Mesendoderm (in vitro differentiated cells): ENCODE results near the gene CDH10. TPM values are rescaled to one million over a fixed set of nuclear protein-coding genes. Genes with fewer than 3 reads are reported as not detected.

Source experiments
- DNase-seq: peaks from one replicate; pipeline ENCODE4 v3.0.0; 2013
- H2AK5ac ChIP-seq: 2 replicates; pipeline ENCODE4 v1.6.1; 2013; ENCODE audit warnings: low read length, inconsistent platforms
- H2BK120ac ChIP-seq: 2 replicates; pipeline ENCODE4 v1.6.1; 2013; ENCODE audit warnings: low read depth, mild to moderate bottlenecking, low read length, moderate library complexity, mixed read lengths
- H2BK15ac ChIP-seq: replicated peaks from 2 replicates; pipeline ENCODE4 v1.6.1; 2013; ENCODE audit warnings: low read depth, mild to moderate bottlenecking, moderate library complexity
- H2BK5ac ChIP-seq: 2 replicates; pipeline ENCODE4 v1.6.1; 2013; ENCODE audit warnings: low read length, inconsistent platforms
- H3K18ac ChIP-seq: 2 replicates; pipeline ENCODE4 v1.6.1; 2013; ENCODE audit warnings: mild to moderate bottlenecking, low read length, mixed read lengths
- H3K23ac ChIP-seq: one replicate; pipeline ENCODE4 v1.6.1; 2013; ENCODE audit warnings: low read length
- H3K27ac ChIP-seq: 2 replicates; pipeline ENCODE4 v1.5.1; 2013; ENCODE audit warnings: low read depth, mild to moderate bottlenecking, inconsistent platforms, low read length, moderate library complexity
- H3K27me3 ChIP-seq: 2 replicates; pipeline ENCODE4 v1.6.1; 2013; ENCODE audit warnings: low read length, control low read depth, mild to moderate bottlenecking, inconsistent platforms; ENCODE audit not compliant: insufficient read depth, poor library complexity
- H3K36me3 ChIP-seq: 2 replicates; pipeline ENCODE4 v1.6.1; 2013; ENCODE audit warnings: low read length, inconsistent platforms; ENCODE audit not compliant: control insufficient read depth, insufficient read depth
- H3K4ac ChIP-seq: one replicate; pipeline ENCODE4 v1.6.1; 2013; ENCODE audit warnings: low read depth, mild to moderate bottlenecking, low read length, moderate library complexity
- H3K4me1 ChIP-seq: 2 replicates; pipeline ENCODE4 v1.6.1; 2013; ENCODE audit warnings: low read depth, low read length, inconsistent platforms; ENCODE audit not compliant: control insufficient read depth
- H3K4me2 ChIP-seq: 2 replicates; pipeline ENCODE4 v1.6.1; 2013; ENCODE audit warnings: low read length
- H3K4me3 ChIP-seq: 2 replicates; pipeline ENCODE4 v1.5.1; 2013; ENCODE audit warnings: mild to moderate bottlenecking, low read length
- H3K56ac ChIP-seq: one replicate; pipeline ENCODE4 v1.6.1; 2013; ENCODE audit warnings: low read length
- H3K79me1 ChIP-seq: 2 replicates; pipeline ENCODE4 v1.6.1; 2013; ENCODE audit warnings: low read length, inconsistent platforms
- H3K79me2 ChIP-seq: 2 replicates; pipeline ENCODE4 v1.6.1; 2013; ENCODE audit warnings: mild to moderate bottlenecking, low read length; ENCODE audit not compliant: control insufficient read depth, insufficient read depth
- H3K9ac ChIP-seq: 2 replicates; pipeline ENCODE4 v1.6.1; 2013; ENCODE audit warnings: low read length, inconsistent platforms
- H4K5ac ChIP-seq: one replicate; pipeline ENCODE4 v1.6.1; 2013; ENCODE audit warnings: low read length
- H4K8ac ChIP-seq: one replicate; pipeline ENCODE4 v1.6.1; 2013; ENCODE audit warnings: low read depth, mild to moderate bottlenecking, control low read depth, low read length, moderate library complexity
- WGBS: extraction: QIAGEN DNeasy Blood & Tissue Kit; methylation state at CpG from one replicate; pipeline ENCODE4 v1.1.7; 2013; ENCODE audit warnings: low lambda C conversion rate, missing lambda C conversion rate; ENCODE audit not compliant: insufficient coverage; ENCODE audit errors: extremely low coverage; 5-methylcytosine and 5-hydroxymethylcytosine counted together
- polyA plus RNA-seq, 2 experiments: library from polyadenylated mRNA; stranded (reverse); fragments of 200-250 nt; gene quantifications; one replicate each; pipeline ENCODE4 v1.2.3, GENCODE V29; 2013

CDH10 gene
- polyA plus RNA-seq (2013, experiment 1 of 2): 0.31 TPM
- 0.24 TPM for polyA plus RNA-seq (2013, experiment 2 of 2)

DNA sequence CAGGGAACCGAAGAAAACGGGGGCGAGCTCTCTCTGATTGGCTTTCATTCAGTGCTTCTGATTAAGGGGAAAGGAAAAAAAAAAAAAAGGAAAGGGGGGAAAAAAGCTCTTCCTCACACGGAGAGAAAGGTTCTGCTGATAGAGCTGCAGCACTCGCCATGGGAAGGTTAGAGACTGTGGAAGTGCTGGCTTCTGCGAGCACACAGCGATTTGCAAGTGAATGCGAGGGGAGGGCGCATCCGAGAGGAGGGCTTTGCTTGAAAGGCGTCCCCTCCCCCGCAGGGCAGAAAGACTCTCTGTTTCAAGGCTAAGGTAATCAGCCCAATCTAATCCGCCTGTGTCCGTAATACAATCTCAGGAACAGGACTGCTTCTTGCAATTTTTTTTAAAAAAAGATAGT, at the start of gene CDH10:
Gene CDH10 (minus strand): TSS at position 218 of the 400 bp plus-strand sequence. CDS start 51,488 bp downstream, outside the sequence.
- H3K4me2 ChIP-seq: peak within 1 kb of the TSS; percentile 49
- no peaks in the 10 kb centered on the region for H3K36me3 ChIP-seq
- H3K56ac ChIP-seq: no peak within 1 kb of the TSS
- H3K4me1 ChIP-seq: no peaks in the 10 kb centered on the region
- no peak within 1 kb of the TSS for H2AK5ac ChIP-seq
- H3K4ac ChIP-seq: no peak within 1 kb of the TSS
- H3K79me2 ChIP-seq: no peaks in the 10 kb centered on the region
- DNase-seq: peak; percentile 98
- H3K9ac ChIP-seq: peak within 1 kb of the TSS; percentile 42
- H2BK5ac ChIP-seq: no peak within 1 kb of the TSS
- no peak within 1 kb of the TSS for H4K5ac ChIP-seq
- H3K23ac ChIP-seq: no peak within 1 kb of the TSS
- H3K18ac ChIP-seq: no peak within 1 kb of the TSS
- no peaks in the 10 kb centered on the region for H3K27me3 ChIP-seq
- WGBS: no CpG with 5 or more reads among the region's 14 CpGs
- H3K27ac ChIP-seq: no peak within 1 kb of the TSS
- H3K79me1 ChIP-seq: no peaks in the 10 kb centered on the region
- no peak within 1 kb of the TSS for H4K8ac ChIP-seq
- H2BK15ac ChIP-seq: peak within 1 kb of the TSS; percentile 19
- H2BK120ac ChIP-seq: no peak within 1 kb of the TSS
- H3K4me3 ChIP-seq: no peak within 1 kb of the TSS

DNA sequence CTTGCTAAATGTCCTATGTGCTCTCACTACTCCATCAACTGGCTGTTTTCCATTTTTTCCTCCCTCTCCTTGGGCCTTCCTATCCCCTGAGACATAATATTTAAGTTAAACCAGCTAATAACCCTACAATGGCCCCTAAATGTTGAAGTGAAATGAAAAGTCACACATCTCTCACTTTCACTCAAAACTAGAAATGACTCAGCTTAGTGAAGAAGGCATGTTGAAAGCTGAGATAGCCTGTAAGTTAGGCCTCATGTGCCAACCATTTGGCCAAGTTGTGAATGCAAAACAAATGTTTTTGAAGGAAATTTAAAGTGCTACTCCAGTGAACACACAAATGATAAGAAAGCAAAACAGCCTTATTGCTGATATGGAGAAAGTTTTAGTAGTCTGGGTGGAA, 48.8 kb upstream of the CDH10 start:
- Histone ChIP-seq H3K27ac (no peak overlapping the region), H3K56ac (no peak overlapping the region), H3K79me1 (no peaks in the 10 kb centered on the region), H3K23ac (no peak overlapping the region), H3K4ac (no peak overlapping the region), H4K8ac (no peak overlapping the region), H3K79me2 (no peaks in the 10 kb centered on the region), H3K18ac (no peak overlapping the region), H3K4me2 (no peak overlapping the region), H3K27me3 (no peaks in the 10 kb centered on the region), H2BK120ac (no peak overlapping the region), H3K4me1 (no peaks in the 10 kb centered on the region), H3K9ac (no peak overlapping the region), H3K4me3 (no peak overlapping the region), H2AK5ac (no peak overlapping the region), H4K5ac (no peak overlapping the region), H2BK5ac (no peak overlapping the region), H3K36me3 (no peaks in the 10 kb centered on the region), H2BK15ac (no peak overlapping the region)
- DNase-seq: no peak

DNA sequence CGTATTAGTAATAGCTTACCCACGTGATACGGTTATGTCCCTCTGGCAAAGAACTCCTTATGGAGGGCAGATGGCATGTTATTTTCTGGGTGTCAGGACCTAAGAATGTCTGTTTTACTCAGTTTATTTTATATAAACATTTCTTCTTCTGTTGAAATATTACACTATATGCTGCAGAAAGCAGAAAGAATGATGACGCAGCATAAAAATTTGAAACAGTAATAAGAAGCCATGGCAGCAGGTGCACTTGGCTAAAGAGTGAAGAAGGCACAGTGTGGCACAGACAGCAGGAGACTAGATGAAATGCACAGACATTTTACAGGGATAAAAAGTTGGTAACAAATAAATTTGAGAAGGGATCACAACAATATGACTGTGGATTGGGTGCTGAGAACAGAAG, 46.3 kb upstream of the CDH10 start:
- no peak for DNase-seq
- no peaks in the 10 kb centered on the region for H3K27me3 ChIP-seq
- H2AK5ac ChIP-seq: no peak overlapping the region
- H3K79me2 ChIP-seq: no peaks in the 10 kb centered on the region
- no peak overlapping the region for H3K4ac ChIP-seq
- WGBS: no CpG with 5 or more reads among the region's 4 CpGs
- no peak overlapping the region for H4K8ac ChIP-seq
- no peak overlapping the region for H2BK120ac ChIP-seq
- H3K79me1 ChIP-seq: no peaks in the 10 kb centered on the region
- no peaks in the 10 kb centered on the region for H3K36me3 ChIP-seq
- no peaks in the 10 kb centered on the region for H3K4me1 ChIP-seq
- no peak overlapping the region for H3K4me3 ChIP-seq
- H2BK5ac ChIP-seq: no peak overlapping the region
- H3K18ac ChIP-seq: no peak overlapping the region
- no peak overlapping the region for H3K4me2 ChIP-seq
- H2BK15ac ChIP-seq: no peak overlapping the region
- no peak overlapping the region for H3K23ac ChIP-seq
- no peak overlapping the region for H3K27ac ChIP-seq
- no peak overlapping the region for H3K9ac ChIP-seq
- H3K56ac ChIP-seq: no peak overlapping the region
- no peak overlapping the region for H4K5ac ChIP-seq

DNA sequence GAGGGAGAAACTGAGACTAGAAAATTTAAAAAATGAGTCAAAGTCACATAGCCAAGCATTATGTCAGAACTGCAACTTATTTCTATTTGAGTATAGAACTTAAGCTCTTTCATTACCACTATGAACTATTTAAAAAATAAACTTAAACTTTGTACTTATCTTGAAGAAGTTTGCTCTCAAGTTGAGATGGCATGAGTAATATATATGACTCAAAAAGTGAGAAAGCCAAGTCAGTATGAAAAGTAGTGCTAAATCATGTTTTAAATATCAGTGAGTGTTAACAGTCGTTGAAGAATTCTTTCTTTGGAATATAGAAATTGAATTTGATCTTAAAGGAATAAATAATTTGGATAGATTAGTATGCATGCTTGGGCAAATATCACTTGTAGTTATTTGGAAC, 36.3 kb upstream of the CDH10 start:
- Histone ChIP-seq H3K9ac (no peak overlapping the region), H2BK120ac (no peak overlapping the region), H3K36me3 (no peaks in the 10 kb centered on the region), H3K79me1 (no peaks in the 10 kb centered on the region), H4K8ac (no peak overlapping the region), H3K4me2 (no peak overlapping the region), H3K4me3 (no peak overlapping the region), H2AK5ac (no peak overlapping the region), H3K27ac (no peak overlapping the region), H3K4me1 (no peaks in the 10 kb centered on the region), H3K79me2 (no peaks in the 10 kb centered on the region), H3K4ac (no peak overlapping the region), H3K27me3 (no peaks in the 10 kb centered on the region), H3K56ac (no peak overlapping the region), H3K23ac (no peak overlapping the region), H3K18ac (no peak overlapping the region), H2BK5ac (no peak overlapping the region), H2BK15ac (no peak overlapping the region), H4K5ac (no peak overlapping the region)
- no peak for DNase-seq
- WGBS: no CpG with 5 or more reads among the region's 1 CpG

DNA sequence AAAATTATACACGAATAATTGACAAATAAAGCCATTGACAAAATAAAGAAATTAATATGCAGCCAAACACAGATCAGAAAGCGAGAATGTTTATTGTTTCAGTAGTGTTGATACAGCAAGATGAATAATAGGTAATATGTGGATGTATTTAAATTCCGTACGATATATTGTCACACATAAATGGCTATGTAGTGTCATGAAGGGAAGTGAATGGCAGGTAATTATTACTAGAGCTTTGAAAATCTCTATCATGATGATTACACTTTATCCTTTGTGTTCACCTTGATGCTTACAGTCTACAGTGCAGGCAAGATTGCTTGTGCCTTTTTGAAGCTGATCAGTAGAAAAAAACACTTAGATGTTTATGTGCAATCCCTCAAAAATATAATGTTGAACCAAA, 23.3 kb upstream of the CDH10 start:
- no peak overlapping the region for H3K18ac ChIP-seq
- no peak overlapping the region for H3K23ac ChIP-seq
- H3K27ac ChIP-seq: no peak overlapping the region
- no peak overlapping the region for H3K4me3 ChIP-seq
- no peak for DNase-seq
- no peak overlapping the region for H3K56ac ChIP-seq
- no peak overlapping the region for H2BK5ac ChIP-seq
- H3K27me3 ChIP-seq: no peaks in the 10 kb centered on the region
- no peaks in the 10 kb centered on the region for H3K79me1 ChIP-seq
- H2AK5ac ChIP-seq: no peak overlapping the region
- no peak overlapping the region for H2BK120ac ChIP-seq
- H4K5ac ChIP-seq: no peak overlapping the region
- no peak overlapping the region for H4K8ac ChIP-seq
- no peaks in the 10 kb centered on the region for H3K36me3 ChIP-seq
- H3K9ac ChIP-seq: no peak overlapping the region
- no peaks in the 10 kb centered on the region for H3K79me2 ChIP-seq
- H3K4ac ChIP-seq: no peak overlapping the region
- 100% methylated on average over 1 of the region's 4 CpGs for WGBS
- H2BK15ac ChIP-seq: no peak overlapping the region
- no peaks in the 10 kb centered on the region for H3K4me1 ChIP-seq
- H3K4me2 ChIP-seq: no peak overlapping the region

DNA sequence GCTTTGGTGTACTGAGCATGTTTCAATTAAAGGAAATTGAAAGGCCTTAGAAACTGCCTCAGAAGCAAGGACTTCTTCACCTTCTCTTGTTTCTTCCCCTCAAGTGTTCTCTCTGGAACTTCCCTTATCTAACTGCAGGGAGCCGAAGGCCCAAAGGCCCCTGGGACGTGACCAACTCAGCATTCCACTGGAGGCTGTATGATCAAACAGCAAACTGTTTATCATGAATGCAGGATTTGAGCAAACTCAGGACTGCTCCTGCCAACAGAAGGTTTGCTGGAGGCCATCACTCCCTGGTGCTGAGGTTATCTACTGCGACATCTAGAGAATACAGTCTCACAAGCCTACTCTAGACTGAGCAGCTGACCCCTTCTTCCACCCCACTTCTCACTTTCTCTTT, 4.8 kb upstream of the CDH10 start:
- H3K4me2 ChIP-seq: no peak overlapping the region
- peak; percentile 22 for DNase-seq

More for the DNA sequence above, 4.8 kb upstream of the CDH10 start:
- Histone ChIP-seq H2BK15ac (no peak overlapping the region), H3K56ac (no peak overlapping the region), H2BK120ac (no peak overlapping the region), H4K5ac (no peak overlapping the region), H3K9ac (no peak overlapping the region), H3K27me3 (no peaks in the 10 kb centered on the region), H3K4me3 (no peak overlapping the region), H4K8ac (no peak overlapping the region), H2BK5ac (no peak overlapping the region), H3K79me1 (no peaks in the 10 kb centered on the region), H3K23ac (no peak overlapping the region), H3K4ac (no peak overlapping the region), H3K27ac (no peak overlapping the region), H3K18ac (no peak overlapping the region), H3K79me2 (no peaks in the 10 kb centered on the region), H3K4me1 (no peaks in the 10 kb centered on the region), H3K36me3 (no peaks in the 10 kb centered on the region), H2AK5ac (no peak overlapping the region)
- WGBS: no CpG with 5 or more reads among the region's 3 CpGs
